ENCODE results near the gene SERPINB8.

The SERPINB8 gene

DNA sequence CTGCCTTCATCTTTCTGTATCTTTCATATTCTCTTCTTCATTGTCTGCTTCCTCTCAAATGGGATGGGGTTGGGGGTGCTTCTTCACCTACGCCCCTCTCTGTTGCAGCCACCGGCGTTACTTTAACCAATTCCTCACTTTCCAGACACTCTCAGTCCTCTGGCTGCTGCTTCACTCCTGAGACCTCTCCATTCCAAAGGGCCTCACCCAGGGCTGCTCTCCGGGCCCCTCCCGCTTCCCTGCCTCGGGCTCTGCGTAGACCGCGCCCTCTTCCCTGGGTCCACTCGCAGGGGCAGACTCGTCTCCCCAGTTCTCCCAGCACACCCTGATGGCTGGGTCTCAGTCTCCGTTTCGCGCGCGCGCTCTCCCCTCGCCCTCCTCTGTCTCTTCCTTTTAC is 926 bp downstream of the SERPINB8 start:
- TF ChIP-seq CEBPB (IDR thresholded peaks at IDR 0.05) (no peak), TAF1 (IDR thresholded peaks at IDR 0.05; ENCODE audit: low read depth) (no peak), FOXM1 (IDR thresholded peaks at IDR 0.05; ENCODE audit: borderline replicate concordance, low read depth) (no peak), ZBTB7A (IDR thresholded peaks at IDR 0.05; ENCODE audit: low read depth) (no peak), EP300 (IDR thresholded peaks at IDR 0.05; ENCODE audit: borderline replicate concordance) (no peak), NFIC (IDR thresholded peaks at IDR 0.05) (no peak), RAD21 (IDR thresholded peaks at IDR 0.05; ENCODE audit: low read depth) (no peak), TCF12 (IDR thresholded peaks at IDR 0.05; ENCODE audit: low read depth) (no peak), EGR1 (IDR thresholded peaks at IDR 0.05) (no peak)
- TF ChIP-seq, protein P1, sequence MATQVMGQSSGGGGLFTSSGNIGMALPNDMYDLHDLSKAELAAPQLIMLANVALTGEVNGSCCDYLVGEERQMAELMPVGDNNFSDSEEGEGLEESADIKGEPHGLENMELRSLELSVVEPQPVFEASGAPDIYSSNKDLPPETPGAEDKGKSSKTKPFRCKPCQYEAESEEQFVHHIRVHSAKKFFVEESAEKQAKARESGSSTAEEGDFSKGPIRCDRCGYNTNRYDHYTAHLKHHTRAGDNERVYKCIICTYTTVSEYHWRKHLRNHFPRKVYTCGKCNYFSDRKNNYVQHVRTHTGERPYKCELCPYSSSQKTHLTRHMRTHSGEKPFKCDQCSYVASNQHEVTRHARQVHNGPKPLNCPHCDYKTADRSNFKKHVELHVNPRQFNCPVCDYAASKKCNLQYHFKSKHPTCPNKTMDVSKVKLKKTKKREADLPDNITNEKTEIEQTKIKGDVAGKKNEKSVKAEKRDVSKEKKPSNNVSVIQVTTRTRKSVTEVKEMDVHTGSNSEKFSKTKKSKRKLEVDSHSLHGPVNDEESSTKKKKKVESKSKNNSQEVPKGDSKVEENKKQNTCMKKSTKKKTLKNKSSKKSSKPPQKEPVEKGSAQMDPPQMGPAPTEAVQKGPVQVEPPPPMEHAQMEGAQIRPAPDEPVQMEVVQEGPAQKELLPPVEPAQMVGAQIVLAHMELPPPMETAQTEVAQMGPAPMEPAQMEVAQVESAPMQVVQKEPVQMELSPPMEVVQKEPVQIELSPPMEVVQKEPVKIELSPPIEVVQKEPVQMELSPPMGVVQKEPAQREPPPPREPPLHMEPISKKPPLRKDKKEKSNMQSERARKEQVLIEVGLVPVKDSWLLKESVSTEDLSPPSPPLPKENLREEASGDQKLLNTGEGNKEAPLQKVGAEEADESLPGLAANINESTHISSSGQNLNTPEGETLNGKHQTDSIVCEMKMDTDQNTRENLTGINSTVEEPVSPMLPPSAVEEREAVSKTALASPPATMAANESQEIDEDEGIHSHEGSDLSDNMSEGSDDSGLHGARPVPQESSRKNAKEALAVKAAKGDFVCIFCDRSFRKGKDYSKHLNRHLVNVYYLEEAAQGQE (IDR thresholded peaks at IDR 0.05; ENCODE audit: low read depth): no peak
- TF ChIP-seq, protein P2, sequence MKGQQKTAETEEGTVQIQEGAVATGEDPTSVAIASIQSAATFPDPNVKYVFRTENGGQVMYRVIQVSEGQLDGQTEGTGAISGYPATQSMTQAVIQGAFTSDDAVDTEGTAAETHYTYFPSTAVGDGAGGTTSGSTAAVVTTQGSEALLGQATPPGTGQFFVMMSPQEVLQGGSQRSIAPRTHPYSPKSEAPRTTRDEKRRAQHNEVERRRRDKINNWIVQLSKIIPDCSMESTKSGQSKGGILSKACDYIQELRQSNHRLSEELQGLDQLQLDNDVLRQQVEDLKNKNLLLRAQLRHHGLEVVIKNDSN (IDR thresholded peaks at IDR 0.05): no peak
- TF ChIP-seq, protein P3, sequence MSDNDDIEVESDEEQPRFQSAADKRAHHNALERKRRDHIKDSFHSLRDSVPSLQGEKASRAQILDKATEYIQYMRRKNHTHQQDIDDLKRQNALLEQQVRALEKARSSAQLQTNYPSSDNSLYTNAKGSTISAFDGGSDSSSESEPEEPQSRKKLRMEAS (IDR thresholded peaks at IDR 0.05): no peak

DNA sequence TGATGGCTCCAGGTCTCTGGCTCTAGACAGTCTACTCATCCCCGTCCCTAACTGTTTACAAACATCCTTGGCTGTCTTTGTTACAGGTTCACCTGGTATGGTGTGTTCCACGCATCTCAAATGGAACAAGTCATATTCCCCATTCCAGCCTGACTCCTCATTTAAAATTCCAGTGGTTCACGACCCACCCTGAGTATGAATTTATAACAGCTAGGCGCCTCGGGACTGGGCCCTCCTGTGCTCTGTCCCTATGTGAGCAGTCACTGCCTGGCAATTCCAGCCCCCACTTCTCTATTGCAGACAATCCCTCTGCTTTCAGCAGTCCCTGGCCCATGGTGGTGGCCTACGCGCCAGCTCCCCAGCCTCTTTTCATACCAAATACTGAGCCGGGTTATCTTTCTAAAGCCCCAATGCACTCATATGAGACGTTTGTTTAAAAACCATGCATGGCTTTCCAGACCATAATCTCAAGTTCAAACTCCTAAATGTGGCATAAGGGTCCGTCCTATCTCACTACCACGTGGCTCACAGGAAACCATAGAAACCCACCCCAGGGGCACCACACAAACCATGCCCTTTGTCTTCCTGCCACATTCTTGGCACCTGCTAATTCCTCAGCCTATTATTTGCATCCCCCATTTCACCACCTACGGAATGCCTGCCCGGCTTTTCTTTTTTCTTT is 1.6 kb downstream of the SERPINB8 start:
- TF ChIP-seq, protein P3 (IDR thresholded peaks at IDR 0.05): no peak
- TF ChIP-seq, protein P2 (IDR thresholded peaks at IDR 0.05): no peak
- TF ChIP-seq CREB1 (IDR thresholded peaks at IDR 0.05; ENCODE audit: low read depth) (no peak), TEAD4 (IDR thresholded peaks at IDR 0.05) (no peak), EP300 (IDR thresholded peaks at IDR 0.05; ENCODE audit: borderline replicate concordance) (no peak), YY1 (IDR thresholded peaks at IDR 0.05; ENCODE audit: low read depth) (no peak), FOXM1 (IDR thresholded peaks at IDR 0.05; ENCODE audit: borderline replicate concordance, low read depth) (no peak), TCF12 (IDR thresholded peaks at IDR 0.05; ENCODE audit: low read depth) (no peak), EGR1 (IDR thresholded peaks at IDR 0.05) (no peak), ZBTB7A (IDR thresholded peaks at IDR 0.05; ENCODE audit: low read depth) (no peak), NFIC (IDR thresholded peaks at IDR 0.05) (no peak), TAF1 (IDR thresholded peaks at IDR 0.05; ENCODE audit: low read depth) (no peak), CEBPB (IDR thresholded peaks at IDR 0.05) (no peak), RAD21 (IDR thresholded peaks at IDR 0.05; ENCODE audit: low read depth) (no peak)
- TF ChIP-seq, protein P1 (IDR thresholded peaks at IDR 0.05; ENCODE audit: low read depth): no peak

DNA sequence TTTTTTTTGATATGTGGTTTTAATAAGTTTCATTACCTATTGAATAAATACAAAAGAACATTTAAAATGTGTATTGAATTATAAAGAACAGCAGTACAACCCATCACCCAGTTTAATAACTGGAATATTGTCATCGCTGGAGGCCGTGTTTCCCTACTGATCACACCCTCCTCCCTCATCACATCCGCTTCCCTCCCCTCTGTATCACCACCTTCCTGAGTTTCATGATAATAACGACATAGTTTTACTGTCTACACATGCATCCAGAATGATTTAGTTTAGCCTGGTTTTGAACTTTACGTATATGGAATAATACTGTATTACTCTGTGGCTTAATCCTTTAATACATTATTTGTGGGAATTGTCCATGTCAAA is 2.1 kb downstream of the SERPINB8 start:
- TF ChIP-seq ZBTB7A (IDR thresholded peaks at IDR 0.05; ENCODE audit: low read depth) (no peak), TEAD4 (IDR thresholded peaks at IDR 0.05) (no peak), RAD21 (IDR thresholded peaks at IDR 0.05; ENCODE audit: low read depth) (no peak), EGR1 (IDR thresholded peaks at IDR 0.05) (no peak), CREB1 (IDR thresholded peaks at IDR 0.05; ENCODE audit: low read depth) (no peak), EP300 (IDR thresholded peaks at IDR 0.05; ENCODE audit: borderline replicate concordance) (no peak), YY1 (IDR thresholded peaks at IDR 0.05; ENCODE audit: low read depth) (no peak), NFIC (IDR thresholded peaks at IDR 0.05) (no peak), FOXM1 (IDR thresholded peaks at IDR 0.05; ENCODE audit: borderline replicate concordance, low read depth) (no peak), TAF1 (IDR thresholded peaks at IDR 0.05; ENCODE audit: low read depth) (no peak)
- TF ChIP-seq, protein P1 (IDR thresholded peaks at IDR 0.05; ENCODE audit: low read depth): no peak
- TF ChIP-seq, protein P2 (IDR thresholded peaks at IDR 0.05): no peak
- TF ChIP-seq, protein P3 (IDR thresholded peaks at IDR 0.05): no peak
